SU-DHL-6 (cell line): Measurements from ENCODE around the gene HBG2.

ENCODE experiments used
- EZH2phosphoT487 ChIP-seq: fragments of 200-600 bp; sonication (generic), shearing (Covaris generic); conservative IDR thresholded peaks from 2 replicates; pipeline ENCODE4 v1.6.1; 2018; ENCODE audit warnings: mild to moderate bottlenecking, antibody characterized with exemption, low read length, moderate library complexity, mixed read lengths
- TF ChIP-seq, protein P1 (sequence below): fragments of 200-600 bp; sonication (generic); IDR thresholded peaks from one replicate; pipeline ENCODE4 v1.5.1; 2017; ENCODE audit warnings: antibody characterized with exemption, mild to moderate bottlenecking, low read length, moderate library complexity; ENCODE audit not compliant: insufficient read depth, poor library complexity, severe bottlenecking

DNA sequence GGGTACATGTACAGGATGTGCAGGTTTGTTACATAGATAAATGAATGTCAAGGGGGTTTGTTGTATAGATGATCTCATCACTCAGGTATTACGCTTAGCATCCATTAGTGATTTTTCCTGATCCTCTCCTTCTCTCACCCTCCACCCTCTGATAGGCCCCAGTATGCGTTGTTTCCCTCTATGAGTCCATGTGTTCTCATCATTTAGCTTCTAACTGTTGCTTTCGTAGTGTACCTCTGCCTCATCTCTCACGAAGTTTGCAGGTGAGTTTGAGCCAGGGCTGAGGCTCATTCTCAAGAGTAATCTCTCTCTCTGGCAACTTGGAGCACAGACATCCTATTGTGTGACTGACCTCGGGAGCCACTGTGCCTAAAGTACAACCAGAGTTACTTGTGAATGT, 19.8 kb upstream of the HBG2 start:
- TF ChIP-seq, protein P1, sequence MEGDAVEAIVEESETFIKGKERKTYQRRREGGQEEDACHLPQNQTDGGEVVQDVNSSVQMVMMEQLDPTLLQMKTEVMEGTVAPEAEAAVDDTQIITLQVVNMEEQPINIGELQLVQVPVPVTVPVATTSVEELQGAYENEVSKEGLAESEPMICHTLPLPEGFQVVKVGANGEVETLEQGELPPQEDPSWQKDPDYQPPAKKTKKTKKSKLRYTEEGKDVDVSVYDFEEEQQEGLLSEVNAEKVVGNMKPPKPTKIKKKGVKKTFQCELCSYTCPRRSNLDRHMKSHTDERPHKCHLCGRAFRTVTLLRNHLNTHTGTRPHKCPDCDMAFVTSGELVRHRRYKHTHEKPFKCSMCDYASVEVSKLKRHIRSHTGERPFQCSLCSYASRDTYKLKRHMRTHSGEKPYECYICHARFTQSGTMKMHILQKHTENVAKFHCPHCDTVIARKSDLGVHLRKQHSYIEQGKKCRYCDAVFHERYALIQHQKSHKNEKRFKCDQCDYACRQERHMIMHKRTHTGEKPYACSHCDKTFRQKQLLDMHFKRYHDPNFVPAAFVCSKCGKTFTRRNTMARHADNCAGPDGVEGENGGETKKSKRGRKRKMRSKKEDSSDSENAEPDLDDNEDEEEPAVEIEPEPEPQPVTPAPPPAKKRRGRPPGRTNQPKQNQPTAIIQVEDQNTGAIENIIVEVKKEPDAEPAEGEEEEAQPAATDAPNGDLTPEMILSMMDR, result no peak
- no peak for TF ChIP-seq EZH2phosphoT487
